GM19035 (cell line): ENCODE measurements around the gene SMIM8.

Experiments used
- ATAC-seq: cut with Tn5 transposase; IDR thresholded peaks from one replicate; pipeline ENCODE4 v1.9.1; 2021; ENCODE audit not compliant: unreplicated experiment

The SMIM8 gene

GRCh38 chr6:87384038-87384437, 61.6 kb downstream of the SMIM8 start:
- ATAC-seq = no peak

- no peak for ATAC-seq
These were observed 62.1 kb downstream of the SMIM8 start for GRCh38 chr6:87384449-87384848.

GRCh38 chr6:87391334-87391733, 68.9 kb downstream of the SMIM8 start:
- ATAC-seq = no peak
